HepG2 (cell line): ENCODE measurements around the gene MYLK.

ENCODE experiments used
- AGO1 ChIP-seq: fragments of 200-400 bp; formaldehyde crosslinking; IDR thresholded peaks from 2 replicates; pipeline ENCODE4 v1.6.1; 2017; ENCODE audit warnings: mild to moderate bottlenecking, low read depth, low read length, moderate library complexity; ENCODE audit not compliant: poor library complexity, severe bottlenecking
- POLR2A ChIP-seq, 2 experiments: IDR thresholded peaks; 2 replicates each; pipeline ENCODE4 v1.6.1; 2011; ENCODE audit warnings: low read depth in 2 of 2, low read length in 2 of 2, mild to moderate bottlenecking in 1 of 2, moderate library complexity in 1 of 2; ENCODE audit not compliant: insufficient read depth in 1 of 2

DNA sequence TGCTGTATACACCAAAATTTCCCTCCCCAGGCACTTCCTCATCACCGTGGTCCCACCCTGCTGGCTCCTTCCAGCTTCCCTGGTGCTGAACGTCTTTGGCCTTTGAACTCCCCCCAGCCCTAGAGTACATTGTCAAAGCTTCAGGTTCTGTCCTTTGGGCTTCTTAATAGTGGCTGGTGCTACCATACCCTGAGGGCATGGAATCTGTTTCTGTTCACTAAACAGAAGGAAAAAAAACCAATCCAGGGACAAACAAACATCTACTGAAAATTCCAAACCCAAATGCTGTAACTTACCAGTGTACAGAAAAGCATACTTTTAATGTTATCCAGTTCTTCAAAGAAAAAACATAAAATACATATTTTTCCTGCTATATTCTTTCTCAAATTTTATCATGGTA, 148.7 kb downstream of the MYLK start:
- no peak for TF ChIP-seq POLR2A (IDR thresholded peaks at IDR 0.05; ENCODE audit: insufficient read depth in 1 of 2, low read depth in 2 of 2, low read length in 2 of 2)
- no peak for TF ChIP-seq AGO1
